PC-9 (cell line): ENCODE results near the gene ULK2. TPM values are rescaled to one million over a fixed set of nuclear protein-coding genes. Genes with fewer than 3 reads are reported as not detected.

Source experiments
- BruUV-seq: library from RNA; stranded (reverse); fragments of 400-500 nt; replicated peaks from 2 replicates; lab custom pipeline; 2021; lab: Mats Ljungman, UMichigan
- CTCF ChIA-PET: fragments of 300-600 bp; sonication (Branson Sonifier 250); formaldehyde crosslinking; loops from one replicate; lab custom pipeline; 2022; ENCODE audit warnings: antibody characterized with exemption; lab: Charles Lee
- POLR2A ChIA-PET: fragments of 300-600 bp; sonication (Branson Sonifier 250); formaldehyde crosslinking; loops from one replicate; lab custom pipeline; 2022; ENCODE audit warnings: antibody characterized with exemption; ENCODE audit not compliant: unreplicated experiment; lab: Charles Lee
- DNase-seq, 2 experiments: peaks; one replicate each; pipeline versions ENCODE4 v3.0.0 to v3.0.0-alpha.2; 2015 to 2022; ENCODE audit warnings: mixed read lengths in 1 of 2
- H2AFZ ChIP-seq: fragments of 200-600 bp; sonication (generic); 2 replicates; pipeline ENCODE4 v1.8.1; 2017; ENCODE audit warnings: antibody characterized with exemption
- H3F3A ChIP-seq: fragments of 200-600 bp; sonication (generic); 2 replicates; pipeline ENCODE4 v1.8.1; 2017; ENCODE audit warnings: antibody characterized with exemption, mild to moderate bottlenecking, low read depth; ENCODE audit not compliant: insufficient read depth
- H3K27ac ChIP-seq: fragments of 200-600 bp; sonication (generic); 2 replicates; pipeline ENCODE4 v1.6.1; 2016; ENCODE audit warnings: mixed run types
- H3K27me3 ChIP-seq: fragments of 200-600 bp; sonication (generic); 2 replicates; pipeline ENCODE4 v1.6.1; 2016; ENCODE audit warnings: low read depth, mixed run types; ENCODE audit not compliant: insufficient read depth
- H3K36me3 ChIP-seq: fragments of 200-600 bp; sonication (generic); 2 replicates; pipeline ENCODE4 v1.6.1; 2016; ENCODE audit warnings: low read depth, mixed run types
- H3K4me1 ChIP-seq: fragments of 200-600 bp; sonication (generic); replicated peaks from 2 replicates; pipeline ENCODE4 v1.6.1; 2016; ENCODE audit warnings: mixed run types; ENCODE audit not compliant: insufficient read depth
- H3K4me2 ChIP-seq: fragments of 200-600 bp; sonication (generic); 2 replicates; pipeline ENCODE4 v1.6.1; 2017; ENCODE audit warnings: mixed run types
- H3K4me3 ChIP-seq: fragments of 200-600 bp; sonication (generic); 2 replicates; pipeline ENCODE4 v1.6.1; 2016; ENCODE audit warnings: mixed run types
- H3K79me2 ChIP-seq: fragments of 200-600 bp; sonication (generic); 2 replicates; pipeline ENCODE4 v1.6.1; 2017; ENCODE audit warnings: low read depth, mixed run types
- H3K9me2 ChIP-seq: fragments of 200-600 bp; sonication (generic); 2 replicates; pipeline ENCODE4 v1.8.1; 2017; ENCODE audit warnings: mild to moderate bottlenecking; ENCODE audit not compliant: insufficient read depth
- H3K9me3 ChIP-seq: fragments of 200-600 bp; sonication (generic); 2 replicates; pipeline ENCODE4 v1.8.1; 2016; ENCODE audit warnings: low read depth; ENCODE audit not compliant: insufficient read depth
- H4K20me1 ChIP-seq: fragments of 200-600 bp; sonication (generic); 2 replicates; pipeline ENCODE4 v1.8.1; 2017; ENCODE audit not compliant: insufficient read depth
- CTCF ChIP-seq: fragments of 200-600 bp; sonication (generic); conservative IDR thresholded peaks from 2 replicates; pipeline ENCODE4 v1.6.1; 2017; ENCODE audit warnings: mixed run types, antibody characterized with exemption, mild to moderate bottlenecking, moderate library complexity
- EZH2 ChIP-seq: fragments of 200-600 bp; sonication (generic); IDR thresholded peaks from 2 replicates; pipeline ENCODE4 v1.8.0; 2017; ENCODE audit warnings: antibody characterized with exemption, low read depth
- intact Hi-C: fragments of 100-400 bp; cut with micrococcal nuclease; formaldehyde crosslinking; loops from one replicate; pipeline ENCODE4 v1.10.0; 2022; ENCODE audit not compliant: unreplicated experiment
- total RNA-seq: library from RNA; stranded (reverse); gene quantifications from 2 replicates; pipeline ENCODE4 v1.2.3, GENCODE V29; 2021

Gene ULK2
- total RNA-seq, 1 experiment from 2014 or later: 8.7 TPM

- CTCF ChIA-PET: no interaction called here
- H3K9me3 ChIP-seq: no peaks in the 10 kb centered on the region
- no TSS peak for BruUV-seq
Measured at GRCh38 chr17:19736071-19736470, 131.7 kb downstream of the ULK2 start.

GRCh38 chr17:19733953-19734526, 133.7 kb downstream of the ULK2 start:
- peaks cover 22% of the 10 kb centered on the region for H3K4me1 ChIP-seq
- no peak overlapping the region for H3K27ac ChIP-seq
- intact Hi-C loops: no loop called here
- H3K27me3 ChIP-seq: no peaks in the 10 kb centered on the region
- H3K4me3 ChIP-seq: no peak overlapping the region
- no peaks in the 10 kb centered on the region; the same call in 1 of the 2 replicates for H3K36me3 ChIP-seq
- H3K9me2 ChIP-seq: no peaks in the 10 kb centered on the region
- H2AFZ ChIP-seq: no peak overlapping the region
- H3K79me2 ChIP-seq: no peaks in the 10 kb centered on the region
- peaks cover 36% of the 10 kb centered on the region for H3F3A ChIP-seq
- TF ChIP-seq EZH2 (no peak), CTCF (no peak)
- no TSS peak for BruUV-seq
- no peak overlapping the region for H3K4me2 ChIP-seq
- no peaks in the 10 kb centered on the region for H4K20me1 ChIP-seq
- ChIA-PET CTCF (no interaction called here), POLR2A (interaction anchor here (1.6 kb wide), 1 partner anchor 10 kb away, joined by 11 read pairs; no protein-coding TSS in a partner anchor)
- H3K9me3 ChIP-seq: no peaks in the 10 kb centered on the region
- DNase-seq: no peak

More at GRCh38 chr17:19736071-19736470, 131.7 kb downstream of the ULK2 start:
- Histone ChIP-seq H3K36me3 (no peaks in the 10 kb centered on the region; the same call in 1 of the 2 replicates), H3K27ac (no peak overlapping the region), H2AFZ (no peak overlapping the region), H3F3A (peaks cover 34% of the 10 kb centered on the region), H3K4me3 (no peak overlapping the region), H3K4me1 (peaks cover 16% of the 10 kb centered on the region), H3K79me2 (no peaks in the 10 kb centered on the region), H3K4me2 (no peak overlapping the region), H4K20me1 (no peaks in the 10 kb centered on the region), H3K9me2 (no peaks in the 10 kb centered on the region), H3K27me3 (no peaks in the 10 kb centered on the region)
- DNase-seq: no peak
- intact Hi-C loops: no loop called here
- POLR2A ChIA-PET: interaction anchor here (0.7 kb wide), 1 partner anchor 32 kb away, joined by 7 read pairs; no protein-coding TSS in a partner anchor
- TF ChIP-seq CTCF (no peak), EZH2 (no peak)

- no peaks in the 10 kb centered on the region for H4K20me1 ChIP-seq
- POLR2A ChIA-PET: no interaction called here
- peaks cover 45% of the 10 kb centered on the region for H3F3A ChIP-seq
- no peak for TF ChIP-seq EZH2
- TF ChIP-seq CTCF: no peak
- no peaks in the 10 kb centered on the region for H3K79me2 ChIP-seq
- H3K4me1 ChIP-seq: peaks cover 46% of the 10 kb centered on the region
- CTCF ChIA-PET: interaction anchor here (0.6 kb wide), 1 partner anchor 1374 kb away, joined by 7 read pairs; no protein-coding TSS in a partner anchor
- intact Hi-C loops: no loop called here
- H3K36me3 ChIP-seq: no peaks in the 10 kb centered on the region
- no peaks in the 10 kb centered on the region for H3K27me3 ChIP-seq
- no peaks in the 10 kb centered on the region for H3K9me2 ChIP-seq
- H3K9me3 ChIP-seq: no peaks in the 10 kb centered on the region
- H3K4me2 ChIP-seq: no peak overlapping the region
- no peak for DNase-seq
- H3K4me3 ChIP-seq: no peak overlapping the region
- BruUV-seq: no TSS peak
- H2AFZ ChIP-seq: no peak overlapping the region
- no peak overlapping the region for H3K27ac ChIP-seq
Measured at GRCh38 chr17:19731626-19732025, 136.1 kb downstream of the ULK2 start.
